ENCODE results near the gene RTP1. TPM values are rescaled to one million over a fixed set of nuclear protein-coding genes. Genes with fewer than 3 reads are reported as not detected.

The RTP1 gene
- total RNA-seq, 1 donor from 2014 or later: not detected

DNA sequence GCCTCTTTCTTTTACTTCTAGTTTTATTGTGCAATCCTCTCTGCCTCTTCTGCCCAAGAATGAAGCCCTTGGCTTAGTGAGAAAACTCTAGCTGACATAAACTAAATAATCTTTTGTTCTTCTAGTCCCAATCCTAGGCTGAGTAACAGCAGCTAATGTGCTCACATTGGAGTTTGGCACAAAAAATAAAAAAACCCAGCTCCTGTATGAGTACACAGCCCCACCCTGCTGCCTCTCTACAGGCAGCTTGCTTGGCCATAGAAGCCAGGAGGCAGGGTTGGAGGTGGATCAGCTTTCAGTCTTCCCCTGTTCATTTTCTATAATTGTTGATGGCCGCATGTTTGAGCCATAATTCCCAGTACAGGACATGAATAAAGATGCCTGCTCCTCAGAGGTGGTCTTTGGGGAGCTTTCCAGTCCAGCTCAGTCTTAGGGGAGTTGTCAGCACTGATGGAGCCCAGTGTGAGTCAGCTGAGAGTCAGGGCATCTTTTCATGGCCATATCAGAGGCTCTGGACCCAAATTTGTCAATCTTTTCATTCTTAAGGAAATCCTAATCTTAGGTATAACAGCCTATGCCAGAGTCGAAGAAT is 46.7 kb downstream of the RTP1 start:
- Histone ChIP-seq H3K79me2 (ENCODE audit: low read depth) (no peaks in the 10 kb centered on the region), H3K4me1 (no peaks in the 10 kb centered on the region), H3K36me3 (no peaks in the 10 kb centered on the region), H3K9ac (no peak overlapping the region), H2AFZ (replicated peaks) (no peak overlapping the region), H4K20me1 (ENCODE audit: low read depth) (no peaks in the 10 kb centered on the region), H3K4me3 (no peak overlapping the region), H3K27me3 (no peaks in the 10 kb centered on the region), H3F3A (ENCODE audit: low read depth) (no peaks in the 10 kb centered on the region), H3K9me3 (ENCODE audit: low read depth) (no peaks in the 10 kb centered on the region), H3K4me2 (no peak overlapping the region), H3K27ac (no peak overlapping the region)
- H3K27me3 Mint-ChIP-seq (ENCODE audit: insufficient read depth, low read depth): peaks cover 5% of the 10 kb centered on the region
- TF ChIP-seq EZH2 (IDR thresholded peaks at IDR 0.05) (no peak), EZH2phosphoT487 (IDR thresholded peaks at IDR 0.05) (no peak), CTCF (IDR thresholded peaks at IDR 0.05) (no peak)
- H3K36me3 Mint-ChIP-seq: no peaks in the 10 kb centered on the region
- DNase-seq (ENCODE audit: low spot score): no peak
- no peak overlapping the region for H3K27ac Mint-ChIP-seq
- H3K4me3 Mint-ChIP-seq: no peak overlapping the region
- H3K4me1 Mint-ChIP-seq: peaks cover 4% of the 10 kb centered on the region
- H3K9me3 Mint-ChIP-seq: no peaks in the 10 kb centered on the region

DNA sequence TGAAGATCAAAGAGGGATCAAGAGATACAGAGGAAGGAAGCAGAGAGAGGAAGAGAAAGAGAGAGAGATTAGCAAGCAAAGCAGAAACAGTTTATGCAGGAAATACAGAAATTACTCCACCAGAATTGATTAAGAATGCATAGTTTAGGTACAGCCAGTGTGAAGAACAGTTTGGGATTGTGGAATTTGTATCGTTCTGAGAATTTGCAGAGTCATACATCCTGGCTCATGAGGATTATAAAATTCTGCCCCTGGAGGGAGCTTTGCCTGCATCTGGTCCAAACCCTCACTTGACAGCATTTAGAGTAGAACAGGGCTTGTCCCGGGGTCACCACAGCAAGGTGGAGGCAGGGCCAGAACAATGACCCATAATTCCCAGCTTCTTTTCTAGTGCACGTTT is 50.1 kb downstream of the RTP1 start:
- H3K4me3 Mint-ChIP-seq: no peak overlapping the region
- H3K36me3 ChIP-seq: no peaks in the 10 kb centered on the region
- TF ChIP-seq CTCF (IDR thresholded peaks at IDR 0.05) (no peak), EZH2 (IDR thresholded peaks at IDR 0.05) (no peak)
- no peak overlapping the region for H3K27ac Mint-ChIP-seq
- no peak for DNase-seq (ENCODE audit: low spot score)
- H3K9me3 ChIP-seq (ENCODE audit: low read depth): no peaks in the 10 kb centered on the region
- H3F3A ChIP-seq (ENCODE audit: low read depth): no peaks in the 10 kb centered on the region
- no peaks in the 10 kb centered on the region for H3K4me1 ChIP-seq
- H3K27ac ChIP-seq: no peak overlapping the region
- no peak overlapping the region for H2AFZ ChIP-seq (replicated peaks)
- H3K27me3 ChIP-seq: no peaks in the 10 kb centered on the region
- H3K9ac ChIP-seq: no peak overlapping the region
- no peaks in the 10 kb centered on the region for H3K36me3 Mint-ChIP-seq
- H3K4me1 Mint-ChIP-seq: peaks cover 15% of the 10 kb centered on the region
- H3K27me3 Mint-ChIP-seq (ENCODE audit: insufficient read depth, low read depth): peaks cover 7% of the 10 kb centered on the region
- no peak overlapping the region for H3K4me3 ChIP-seq
- H3K4me2 ChIP-seq: no peak overlapping the region
- no peaks in the 10 kb centered on the region for H3K9me3 Mint-ChIP-seq
- no peaks in the 10 kb centered on the region for H3K79me2 ChIP-seq (ENCODE audit: low read depth)
- H4K20me1 ChIP-seq (ENCODE audit: low read depth): no peaks in the 10 kb centered on the region

Other genes with a start within 250 kb of the RTP1 start
- gene RPL39L, start 58.0 kb upstream of the RTP1 start, total RNA-seq (ENCODE audit: low replicate concordance): 49.1 and 52.3 TPM in 2 replicates
- 0.96 and 3.3 TPM in 2 replicates for gene MASP1, start 94.3 kb downstream of the RTP1 start, total RNA-seq (ENCODE audit: low replicate concordance)
- not detected in 2 replicates for gene RTP4, start 170.9 kb downstream of the RTP1 start, total RNA-seq (ENCODE audit: low replicate concordance)